GM21528 (cell line): ENCODE measurements around the gene KLHL11.
"Not testable (repeated sequence)": the region's sequence is repeated elsewhere in the genome, so short reads cannot be mapped to it uniquely, and the experiment has no call there.

Experiments used
- ATAC-seq: cut with Tn5 transposase; IDR thresholded peaks from one replicate; pipeline ENCODE4 v1.9.1; 2021; ENCODE audit warnings: mild to moderate bottlenecking, moderate library complexity; ENCODE audit not compliant: unreplicated experiment, low FRiP score

Gene KLHL11

DNA sequence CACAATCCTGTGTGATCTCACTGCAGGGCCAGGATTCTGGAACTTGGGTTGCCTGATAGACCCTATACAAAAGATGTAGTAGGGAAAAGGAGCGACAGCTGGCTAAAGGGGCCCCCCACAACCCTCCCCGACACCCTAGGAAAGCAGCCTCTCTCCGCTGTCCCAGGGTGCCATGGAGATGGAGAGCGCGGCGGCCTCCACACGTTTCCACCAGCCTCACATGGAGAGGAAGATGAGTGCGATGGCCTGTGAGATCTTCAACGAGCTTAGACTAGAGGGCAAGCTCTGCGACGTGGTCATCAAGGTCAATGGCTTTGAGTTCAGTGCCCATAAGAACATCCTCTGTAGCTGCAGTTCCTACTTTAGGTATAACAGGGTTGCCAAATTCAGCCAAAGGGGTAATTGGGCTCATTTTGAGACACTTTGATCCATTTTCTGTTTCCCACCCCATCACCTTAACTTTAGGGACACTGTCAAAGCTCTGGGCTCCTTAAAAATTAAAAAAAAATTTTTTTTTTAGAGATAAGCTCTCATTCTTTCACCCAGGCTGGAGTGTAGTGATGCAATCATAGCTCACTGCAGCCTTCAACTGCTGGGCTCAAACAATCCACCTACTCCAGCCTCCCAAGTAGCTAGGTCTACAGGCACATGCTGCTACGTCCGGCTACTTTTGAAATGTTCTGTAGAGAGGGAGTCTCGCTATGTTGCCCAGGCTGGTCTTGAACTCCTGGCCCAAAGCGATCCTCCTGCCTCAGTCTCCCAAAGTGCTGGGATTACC lies 27.3 kb downstream of the KLHL11 start, which contains the start of gene KLHL10:
KLHL10 (plus strand) TSS at position 65 of the 778 bp plus-strand sequence; CDS start at position 173, 108 bp downstream.
- no peak for ATAC-seq

DNA sequence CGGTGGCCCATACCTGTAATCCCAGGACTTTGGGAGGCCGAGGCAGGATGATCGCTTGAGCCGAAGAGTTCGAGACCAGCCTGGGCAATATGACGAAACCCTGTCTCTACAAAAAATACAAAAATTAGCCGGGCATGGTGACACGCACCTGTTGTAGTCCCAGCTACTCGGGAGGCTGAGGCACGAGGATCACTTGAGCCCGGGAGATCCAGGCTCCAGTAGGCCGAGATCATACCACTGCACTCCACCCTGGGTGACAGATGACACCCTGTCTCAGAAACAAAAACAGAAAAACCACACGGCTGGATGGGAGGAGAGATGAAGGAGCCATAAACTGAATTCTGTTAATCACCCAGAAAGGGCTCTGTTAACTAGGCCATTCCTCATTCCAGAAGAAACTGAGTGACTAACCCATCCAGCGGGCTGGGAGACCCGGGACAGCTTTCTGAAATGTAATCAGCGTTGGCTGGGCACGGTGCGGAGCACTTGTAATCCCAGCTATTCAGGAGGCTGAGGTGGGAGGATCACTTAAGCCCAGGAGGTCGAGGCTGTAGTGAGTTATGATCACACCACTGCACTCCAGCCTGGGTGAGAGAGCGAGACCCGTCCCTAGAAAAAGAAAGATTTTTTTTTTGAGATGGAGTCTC lies 28.6 kb downstream of the KLHL11 start:
- no peak for ATAC-seq

DNA sequence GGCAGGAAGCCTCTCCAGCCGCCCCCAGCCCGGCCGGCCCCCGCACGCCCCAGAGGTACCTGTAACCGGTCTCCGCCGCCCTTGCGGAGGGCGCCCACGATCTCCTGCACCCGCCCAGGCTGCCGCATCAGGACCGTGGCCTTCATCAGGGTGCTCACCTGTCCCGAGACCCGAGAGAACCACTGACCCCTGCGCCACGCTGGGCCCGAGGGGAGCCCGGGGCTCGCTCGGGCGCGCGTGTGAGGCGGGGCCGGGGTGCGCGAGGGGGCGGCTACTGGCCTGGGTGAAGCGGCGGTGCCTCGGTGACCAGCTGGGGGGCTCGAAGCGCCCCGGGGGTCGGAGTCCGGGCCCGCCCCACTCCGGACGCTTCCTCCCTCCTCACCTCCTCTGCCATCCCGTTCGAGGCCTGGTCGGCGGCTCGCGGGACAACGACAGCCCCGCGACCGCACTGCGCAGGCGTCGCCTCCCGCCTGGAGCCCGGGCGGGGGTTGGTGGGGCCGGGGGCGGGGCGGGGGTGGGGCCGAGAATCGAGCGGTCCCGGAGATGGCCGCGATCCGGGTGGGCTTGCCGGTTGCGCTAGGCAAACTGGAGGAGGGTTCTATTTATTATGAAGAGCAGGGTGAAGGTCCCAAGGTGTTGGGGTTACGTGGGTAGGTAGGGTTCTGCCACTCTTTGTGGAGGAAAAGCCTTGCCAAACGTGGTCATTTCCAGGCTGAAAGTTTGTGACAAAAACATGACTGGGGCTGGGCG lies 29.2 kb downstream of the KLHL11 start, which contains the start of gene NT5C3B:
NT5C3B (minus strand) TSS at position 433 of the 750 bp plus-strand sequence; CDS start at position 394, 39 bp downstream.
- ATAC-seq: peak; percentile 61

DNA sequence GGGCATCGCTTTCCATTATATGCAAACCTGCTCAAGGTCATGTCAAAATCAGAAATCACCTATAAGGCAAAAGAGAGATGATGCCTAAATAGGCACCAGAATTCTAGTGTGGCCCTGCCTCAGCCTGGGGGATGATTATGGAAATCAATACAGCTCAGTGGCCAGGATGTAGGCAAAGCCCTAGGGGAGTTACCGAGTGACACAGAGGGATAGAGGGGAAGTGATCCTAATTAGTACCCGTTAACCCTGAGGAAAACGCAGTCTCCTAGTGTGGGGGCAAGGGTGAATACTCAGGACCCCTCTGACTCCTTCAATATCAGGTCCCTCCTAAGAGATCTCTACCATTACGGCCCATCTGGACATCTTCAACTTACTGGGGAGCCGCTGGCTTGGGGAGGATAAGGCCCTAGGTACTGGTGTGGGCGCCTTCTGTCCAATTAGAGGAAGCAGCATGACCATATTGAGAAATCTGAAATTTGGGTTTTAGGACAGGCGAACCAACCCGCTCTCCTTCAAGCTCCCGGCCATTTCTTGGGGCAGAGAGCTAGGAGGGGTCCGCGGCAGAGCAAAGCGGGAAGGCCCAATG lies 29.9 kb downstream of the KLHL11 start:
- ATAC-seq: peak; percentile 30

DNA sequence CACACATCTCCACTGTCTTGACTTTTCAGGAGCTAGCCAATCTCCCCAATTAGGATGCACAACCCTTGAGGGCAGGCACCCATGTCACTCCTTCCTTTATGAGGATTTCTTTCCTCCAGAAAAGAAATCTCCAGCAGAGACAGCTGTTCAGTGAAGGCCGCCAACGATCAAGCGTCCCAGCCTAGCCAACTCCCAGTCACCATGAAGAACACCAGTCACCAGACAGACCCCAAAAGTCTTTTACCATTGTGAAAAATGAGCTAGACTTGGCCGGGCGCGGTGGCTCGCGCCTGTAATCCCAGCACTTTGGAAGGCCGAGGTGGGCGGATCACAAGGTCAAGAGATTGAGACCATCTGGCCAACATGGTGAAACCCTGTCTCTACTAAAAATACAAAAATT lies 35.3 kb downstream of the KLHL11 start:
- not testable (repeated sequence) for ATAC-seq

DNA sequence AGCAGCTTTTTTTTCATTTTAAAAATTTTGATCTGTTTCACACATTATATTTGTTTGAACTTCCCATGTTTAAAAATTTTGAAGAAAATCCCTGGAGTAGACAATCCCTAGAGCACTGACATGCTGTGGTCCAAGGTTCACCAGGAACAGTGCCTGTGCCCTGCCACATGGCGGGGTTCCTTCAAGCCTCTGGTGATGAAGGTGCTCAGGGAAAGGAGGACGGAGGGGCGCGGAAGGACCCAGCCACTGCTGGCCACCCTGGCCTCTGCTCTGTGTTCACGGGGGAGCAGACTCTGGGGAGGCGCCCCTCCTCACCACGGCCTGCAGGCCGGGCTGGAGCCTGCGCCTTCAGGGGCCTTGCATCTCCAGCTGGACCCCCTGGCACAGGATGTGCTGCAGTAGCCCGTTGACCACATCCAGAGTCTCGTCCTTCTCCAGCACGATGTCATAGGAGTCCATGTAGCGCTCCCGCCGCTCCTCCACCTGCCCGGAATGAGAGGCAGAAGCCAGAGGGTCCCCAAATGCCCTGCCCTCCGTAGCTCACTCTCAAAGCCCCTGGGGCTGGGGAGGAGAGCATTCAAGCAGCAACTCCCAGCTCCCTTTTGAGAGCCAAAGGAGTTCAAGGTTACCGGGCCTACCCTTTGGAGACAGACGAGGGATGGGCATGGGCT lies 39.9 kb downstream of the KLHL11 start:
- no peak for ATAC-seq

DNA sequence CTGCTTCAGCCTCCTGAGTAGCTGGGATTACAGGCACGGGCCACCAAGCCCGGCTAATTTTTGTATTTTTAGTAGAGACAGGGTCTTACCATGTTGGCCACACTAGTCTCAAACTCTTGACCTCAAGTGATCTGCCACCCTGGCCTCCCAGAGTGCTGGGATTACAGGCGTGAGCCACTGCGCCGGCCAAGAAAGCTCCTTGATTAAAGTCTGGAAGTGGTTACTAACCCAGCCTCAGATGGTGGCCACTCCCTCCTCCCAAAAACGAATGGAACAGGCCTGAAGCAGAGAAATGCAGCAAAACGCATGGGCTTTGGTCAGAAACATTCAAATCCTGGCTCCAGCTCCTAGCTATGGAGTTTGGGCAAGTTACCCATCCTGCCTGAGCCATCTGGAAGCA lies 41.1 kb downstream of the KLHL11 start:
- no peak for ATAC-seq

DNA sequence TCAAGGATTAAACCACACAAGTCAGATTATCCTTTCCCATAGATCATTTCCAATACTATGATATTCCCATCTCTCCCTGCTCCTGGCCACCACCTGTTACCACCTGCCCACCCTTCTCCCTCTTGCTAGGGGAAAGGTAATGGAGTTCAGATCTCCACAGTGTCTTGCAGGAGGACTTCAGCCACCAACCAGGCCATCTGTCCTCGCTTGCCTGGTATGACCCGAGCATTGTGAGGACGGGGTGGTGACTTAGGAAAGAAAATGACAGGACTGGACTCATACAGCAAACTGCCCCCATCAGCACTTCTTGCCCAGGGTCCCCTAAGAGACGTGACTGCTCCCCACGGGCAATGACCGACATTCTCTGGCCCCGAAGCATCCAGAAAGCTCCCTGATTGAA lies 41.6 kb downstream of the KLHL11 start:
- no peak for ATAC-seq

DNA sequence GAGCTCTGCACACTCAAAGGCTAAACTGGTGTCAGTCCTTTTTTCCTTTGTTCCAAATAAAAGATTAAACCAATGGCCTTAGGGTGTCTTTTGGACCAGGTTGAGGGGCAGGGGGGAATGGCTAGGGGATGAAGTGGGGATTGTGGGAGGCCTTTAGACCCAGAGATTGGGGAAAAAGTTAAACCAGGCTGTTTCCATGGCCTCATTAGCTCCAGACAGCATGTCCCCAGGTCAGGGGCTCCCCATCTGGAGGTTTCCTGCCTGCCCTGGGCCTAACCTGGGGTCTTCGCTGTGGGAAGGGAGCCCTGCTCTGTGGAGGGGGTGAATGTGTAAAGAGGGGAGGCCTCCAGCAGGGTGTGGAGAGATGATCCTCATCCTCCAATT lies 42.1 kb downstream of the KLHL11 start:
- no peak for ATAC-seq

DNA sequence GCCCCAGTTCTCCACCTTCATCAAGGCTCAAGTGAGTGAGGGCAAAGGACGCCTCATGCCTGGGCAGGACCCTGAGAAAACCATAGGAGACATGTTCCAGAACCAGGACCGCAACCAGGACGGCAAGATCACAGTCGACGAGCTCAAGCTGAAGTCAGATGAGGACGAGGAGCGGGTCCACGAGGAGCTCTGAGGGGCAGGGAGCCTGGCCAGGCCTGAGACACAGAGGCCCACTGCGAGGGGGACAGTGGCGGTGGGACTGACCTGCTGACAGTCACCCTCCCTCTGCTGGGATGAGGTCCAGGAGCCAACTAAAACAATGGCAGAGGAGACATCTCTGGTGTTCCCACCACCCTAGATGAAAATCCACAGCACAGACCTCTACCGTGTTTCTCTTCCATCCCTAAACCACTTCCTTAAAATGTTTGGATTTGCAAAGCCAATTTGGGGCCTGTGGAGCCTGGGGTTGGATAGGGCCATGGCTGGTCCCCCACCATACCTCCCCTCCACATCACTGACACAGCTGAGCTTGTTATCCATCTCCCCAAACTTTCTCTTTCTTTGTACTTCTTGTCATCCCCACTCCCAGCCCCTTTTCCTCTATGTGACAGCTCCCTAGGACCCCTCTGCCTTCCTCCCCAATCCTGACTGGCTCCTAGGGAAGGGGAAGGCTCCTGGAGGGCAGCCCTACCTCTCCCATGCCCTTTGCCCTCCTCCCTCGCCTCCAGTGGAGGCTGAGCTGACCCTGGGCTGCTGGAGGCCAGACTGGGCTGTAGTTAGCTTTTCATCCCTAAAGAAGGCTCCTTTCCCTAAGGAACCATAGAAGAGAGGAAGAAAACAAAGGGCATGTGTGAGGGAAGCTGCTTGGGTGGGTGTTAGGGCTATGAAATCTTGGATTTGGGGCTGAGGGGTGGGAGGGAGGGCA lies 42.7 kb downstream of the KLHL11 start:
- no peak for ATAC-seq

DNA sequence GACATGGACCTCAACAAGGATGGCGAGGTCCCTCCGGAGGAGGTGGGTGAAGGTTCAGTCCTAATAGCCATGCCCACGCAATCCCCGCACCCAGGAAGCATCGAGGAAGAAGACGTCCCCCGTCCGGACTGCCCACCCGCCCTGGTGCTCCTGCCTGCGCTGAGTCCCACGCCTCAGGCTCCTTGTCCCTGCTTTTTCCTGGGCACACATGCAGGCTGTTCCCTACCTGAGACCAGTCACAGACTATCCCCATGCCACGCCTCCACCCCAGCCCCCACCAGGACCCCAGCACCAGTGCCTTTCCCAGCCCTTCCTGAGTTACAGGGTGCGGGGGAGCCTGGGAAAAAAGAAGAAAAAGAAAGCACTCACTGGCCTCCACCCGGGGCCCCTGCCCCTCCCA lies 43.4 kb downstream of the KLHL11 start:
- ATAC-seq: no peak

DNA sequence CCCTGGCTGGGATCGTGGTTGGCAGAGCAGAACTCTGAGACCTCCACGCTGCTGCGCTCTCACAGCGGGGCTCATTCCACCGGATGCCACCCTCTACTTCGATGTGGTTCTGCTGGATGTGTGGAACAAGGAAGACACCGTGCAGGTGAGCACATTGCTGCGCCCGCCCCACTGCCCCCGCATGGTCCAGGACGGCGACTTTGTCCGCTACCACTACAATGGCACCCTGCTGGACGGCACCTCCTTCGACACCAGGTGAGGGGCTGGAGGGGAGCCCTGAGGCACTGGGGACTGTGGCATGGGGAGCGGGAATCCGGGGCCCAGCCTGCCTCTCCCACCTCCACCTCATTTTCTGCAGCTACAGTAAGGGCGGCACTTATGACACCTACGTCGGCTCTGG lies 47.2 kb downstream of the KLHL11 start:
- ATAC-seq: no peak

DNA sequence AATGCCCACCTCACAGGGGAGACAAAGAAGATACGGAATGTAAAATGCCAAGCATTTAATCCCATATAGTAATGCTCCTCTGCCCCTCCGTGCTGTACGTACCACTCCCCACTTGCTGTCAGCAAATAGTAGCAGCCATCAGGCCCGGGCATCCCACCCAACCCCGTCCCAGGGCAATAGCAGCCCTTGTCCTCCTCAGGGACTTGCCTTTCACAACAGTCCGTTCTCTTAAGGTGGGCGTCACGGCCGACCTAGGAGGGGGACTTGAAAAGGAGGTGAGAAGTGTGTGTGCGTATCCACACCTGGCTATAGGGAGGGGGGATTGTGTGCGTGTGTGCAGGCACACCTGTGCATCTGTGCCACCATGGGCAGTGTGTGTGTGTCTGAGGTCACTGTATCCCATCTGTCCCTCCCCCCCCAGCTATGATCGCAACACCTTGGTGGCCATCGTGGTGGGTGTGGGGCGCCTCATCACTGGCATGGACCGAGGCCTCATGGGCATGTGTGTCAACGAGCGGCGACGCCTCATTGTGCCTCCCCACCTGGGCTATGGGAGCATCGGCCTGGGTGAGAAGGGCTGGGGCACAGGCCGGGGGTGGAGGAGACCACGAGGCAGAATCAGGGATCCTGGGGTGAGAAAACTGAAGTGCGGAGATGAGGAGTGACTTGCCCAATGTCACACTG lies 48.4 kb downstream of the KLHL11 start:
- no peak for ATAC-seq

DNA sequence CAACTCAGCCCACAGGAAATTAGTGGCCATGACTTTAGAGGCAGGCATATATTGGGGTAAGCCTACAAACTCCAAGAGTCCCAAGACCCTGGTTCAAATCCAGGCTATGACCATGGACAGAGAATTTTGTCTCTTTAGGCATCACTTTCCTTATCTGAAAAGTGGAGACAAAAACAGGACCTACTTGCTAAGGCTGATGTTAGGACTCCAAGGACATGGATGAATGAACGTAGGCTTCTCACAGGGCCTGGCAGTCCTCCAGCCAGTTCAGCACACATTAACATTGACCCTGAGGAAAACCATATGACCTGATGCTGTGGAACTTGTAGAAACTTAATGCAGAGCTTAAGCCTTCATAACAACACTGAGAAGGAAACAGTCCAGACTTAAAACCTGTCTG lies 51.0 kb downstream of the KLHL11 start:
- ATAC-seq: no peak

DNA sequence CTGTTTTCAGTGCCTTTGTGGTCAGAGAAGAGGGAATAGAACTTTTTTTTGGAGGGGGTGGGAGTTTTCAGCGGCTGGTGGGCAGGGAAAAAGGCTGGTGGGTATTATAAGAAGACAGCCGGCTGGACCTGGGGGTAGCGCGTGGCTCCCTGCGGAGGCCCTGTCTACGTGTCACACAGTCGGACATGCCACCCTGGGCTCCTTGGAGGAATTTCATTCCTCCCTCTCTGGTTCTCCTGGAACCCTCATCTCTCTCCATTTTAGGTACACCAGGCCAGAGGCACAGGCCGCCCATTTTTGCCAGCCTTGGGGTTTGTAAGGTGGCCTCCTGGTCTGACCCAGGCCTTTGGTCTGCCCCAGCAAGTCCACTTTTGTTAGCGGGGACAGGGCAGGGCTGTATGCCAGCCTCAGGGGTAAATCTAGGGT lies 51.5 kb downstream of the KLHL11 start:
- ATAC-seq: no peak

DNA sequence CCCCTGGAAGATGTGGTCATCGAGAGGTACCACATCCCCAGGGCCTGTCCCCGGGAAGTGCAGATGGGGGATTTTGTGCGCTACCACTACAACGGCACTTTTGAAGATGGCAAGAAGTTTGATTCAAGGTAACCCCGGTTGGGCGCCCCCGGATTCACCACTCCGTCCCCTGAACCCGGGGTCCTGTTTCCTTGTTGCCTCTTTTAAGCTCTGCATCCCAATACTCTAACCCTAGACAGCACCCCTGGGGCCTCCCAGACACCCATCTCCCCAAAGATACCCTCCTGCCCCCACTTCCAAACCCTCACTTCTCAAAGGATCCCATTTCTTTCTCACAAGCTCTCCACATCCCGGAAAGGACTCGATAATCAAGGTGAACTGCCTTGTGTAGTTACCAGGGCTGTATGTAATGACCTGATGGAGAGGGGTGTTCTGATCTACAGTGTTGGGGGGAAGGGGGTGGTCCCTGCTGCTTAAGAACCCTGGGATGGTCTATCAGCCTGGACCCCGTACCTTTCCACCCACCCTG lies 52.0 kb downstream of the KLHL11 start:
- no peak for ATAC-seq

DNA sequence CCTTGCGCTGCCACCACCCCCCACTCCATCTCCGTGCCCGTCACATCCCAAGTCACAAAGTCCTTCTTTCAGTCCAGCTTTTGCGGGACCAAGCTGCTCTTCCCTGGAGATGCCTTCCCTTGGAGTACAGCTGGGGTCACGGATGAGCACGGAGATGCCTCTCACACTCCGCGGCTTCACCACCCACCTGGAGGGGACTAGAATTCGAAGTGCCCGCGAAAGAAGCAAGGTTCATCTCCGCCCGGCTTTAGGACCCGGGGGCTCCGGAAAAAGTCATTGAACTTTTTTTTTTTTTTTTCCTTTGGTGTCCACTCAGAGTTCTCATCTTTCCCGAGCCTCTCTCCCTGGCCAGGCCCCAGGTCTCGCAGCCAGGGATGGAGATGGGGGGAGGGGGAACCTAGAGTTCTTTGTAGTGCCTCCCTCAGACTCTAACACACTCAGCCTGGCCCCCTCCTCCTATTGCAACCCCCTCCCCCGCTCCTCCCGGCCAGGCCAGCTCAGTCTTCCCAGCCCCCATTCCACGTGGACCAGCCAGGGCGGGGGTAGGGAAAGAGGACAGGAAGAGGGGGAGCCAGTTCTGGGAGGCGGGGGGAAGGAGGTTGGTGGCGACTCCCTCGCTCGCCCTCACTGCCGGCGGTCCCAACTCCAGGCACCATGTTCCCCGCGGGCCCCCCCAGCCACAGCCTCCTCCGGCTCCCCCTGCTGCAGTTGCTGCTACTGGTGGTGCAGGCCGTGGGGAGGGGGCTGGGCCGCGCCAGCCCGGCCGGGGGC lies 52.7 kb downstream of the KLHL11 start, which contains the start of gene FKBP10:
FKBP10 (plus strand) TSS at position 624 of the 771 bp plus-strand sequence; CDS start at position 655, 31 bp downstream.
- ATAC-seq: no peak
